Stimulated activated effector memory CD8-positive, alpha-beta T cell treated with anti-CD3 and anti-CD28 coated beads, Interleukin-12 subunit alpha, Interleukin-12 subunit beta, amount 100 ng/mL, for 72 hours (primary cell): Measurements from ENCODE around the gene SNRPA1.

ENCODE experiments used
- ATAC-seq: fragments of 150-1000 bp; cut with Tn5 transposase; 2 replicates; pipeline ENCODE4 v1.10.0; 2021
- DNase-seq, 2 donors: peaks; one replicate each; pipeline ENCODE4 v3.0.0; 2021 to 2022; ENCODE audit warnings: low spot score in 2 of 2
- H3K27ac Mint-ChIP-seq: one replicate; pipeline ENCODE4 v1.8.0; 2022; ENCODE audit warnings: mild to moderate bottlenecking, mixed read lengths
- H3K36me3 Mint-ChIP-seq: one replicate; pipeline ENCODE4 v1.8.0; 2022; ENCODE audit warnings: mild to moderate bottlenecking, mixed read lengths
- H3K4me1 Mint-ChIP-seq: one replicate; pipeline ENCODE4 v1.8.0; 2022; ENCODE audit warnings: mixed read lengths
- H3K4me3 Mint-ChIP-seq: one replicate; pipeline ENCODE4 v1.8.0; 2022; ENCODE audit warnings: mild to moderate bottlenecking, mixed read lengths
- H3K9me3 Mint-ChIP-seq: one replicate; pipeline ENCODE4 v1.8.0; 2022; ENCODE audit warnings: mixed read lengths

SNRPA1 gene

GRCh38 chr15:101264011-101264410 is 31.0 kb downstream of the SNRPA1 start:
- H3K9me3 Mint-ChIP-seq = no peaks in the 10 kb centered on the region
- peaks cover 10% of the 10 kb centered on the region for H3K4me1 Mint-ChIP-seq
- H3K36me3 Mint-ChIP-seq = peaks cover 5% of the 10 kb centered on the region
- ATAC-seq (peak; percentile 19), DNase-seq (no peak)
- H3K27ac Mint-ChIP-seq = peak overlapping the region; percentile 40
- no peak overlapping the region for H3K4me3 Mint-ChIP-seq

- no peak for DNase-seq
- Mint-ChIP-seq H3K36me3 (no peaks in the 10 kb centered on the region), H3K4me3 (no peak overlapping the region), H3K9me3 (no peaks in the 10 kb centered on the region), H3K27ac (no peak overlapping the region), H3K4me1 (peaks cover 6% of the 10 kb centered on the region)
- ATAC-seq = no peak
Measured at GRCh38 chr15:101262551-101262950, 32.5 kb downstream of the SNRPA1 start.

GRCh38 chr15:101258238-101259144 is 36.6 kb downstream of the SNRPA1 start:
- DNase-seq (no peak), ATAC-seq (peak; percentile 62)
- Mint-ChIP-seq H3K4me3 (no peak overlapping the region), H3K27ac (peak overlapping the region; percentile 74), H3K4me1 (peaks cover 27% of the 10 kb centered on the region), H3K9me3 (no peaks in the 10 kb centered on the region), H3K36me3 (no peaks in the 10 kb centered on the region)

GRCh38 chr15:101256757-101257156 is 38.3 kb downstream of the SNRPA1 start:
- Mint-ChIP-seq H3K4me1 (peaks cover 22% of the 10 kb centered on the region), H3K27ac (no peak overlapping the region), H3K9me3 (no peaks in the 10 kb centered on the region), H3K4me3 (no peak overlapping the region), H3K36me3 (peaks cover 12% of the 10 kb centered on the region)
- ATAC-seq = no peak
- DNase-seq = no peak

GRCh38 chr15:101255615-101256241 is 39.3 kb downstream of the SNRPA1 start:
- H3K9me3 Mint-ChIP-seq = no peaks in the 10 kb centered on the region
- H3K36me3 Mint-ChIP-seq = peaks cover 18% of the 10 kb centered on the region
- peak overlapping the region; percentile 26 for H3K27ac Mint-ChIP-seq
- no peak for DNase-seq
- peak overlapping the region; percentile 23 for H3K4me3 Mint-ChIP-seq
- no peak for ATAC-seq
- H3K4me1 Mint-ChIP-seq = peaks cover 22% of the 10 kb centered on the region

- H3K27ac Mint-ChIP-seq = peak overlapping the region; percentile 26
- no peaks in the 10 kb centered on the region for H3K9me3 Mint-ChIP-seq
- peak overlapping the region; percentile 23 for H3K4me3 Mint-ChIP-seq
- DNase-seq = no peak
- no peak for ATAC-seq
- H3K4me1 Mint-ChIP-seq = peaks cover 29% of the 10 kb centered on the region
- peaks cover 25% of the 10 kb centered on the region for H3K36me3 Mint-ChIP-seq
Measured at GRCh38 chr15:101255051-101255395, 40.0 kb downstream of the SNRPA1 start.

- ATAC-seq = no peak
Measured at GRCh38 chr15:101254157-101255050, 40.6 kb downstream of the SNRPA1 start.

GRCh38 chr15:101252836-101253235 is 42.2 kb downstream of the SNRPA1 start:
- peak overlapping the region; percentile 91 for H3K4me3 Mint-ChIP-seq
- H3K9me3 Mint-ChIP-seq = no peaks in the 10 kb centered on the region
- no peak for DNase-seq
- peak overlapping the region; percentile 93 for H3K27ac Mint-ChIP-seq
- H3K36me3 Mint-ChIP-seq = peaks cover 47% of the 10 kb centered on the region
- no peak for ATAC-seq
- H3K4me1 Mint-ChIP-seq = peaks cover 47% of the 10 kb centered on the region

More at GRCh38 chr15:101254157-101255050, 40.6 kb downstream of the SNRPA1 start:
- Mint-ChIP-seq H3K4me3 (peak overlapping the region; percentile 23), H3K4me1 (peaks cover 36% of the 10 kb centered on the region), H3K9me3 (no peaks in the 10 kb centered on the region), H3K27ac (peak overlapping the region; percentile 26), H3K36me3 (peaks cover 31% of the 10 kb centered on the region)
- no peak for DNase-seq

GRCh38 chr15:101251830-101252820 is 42.9 kb downstream of the SNRPA1 start, which contains the start of gene CHSY1:
CHSY1 (minus strand) TSS chr15:101252048; CDS start chr15:101251456, 592 bp downstream.
- Mint-ChIP-seq H3K27ac (peak within 1 kb of the TSS; percentile 93), H3K36me3 (peaks cover 54% of the 10 kb centered on the region), H3K4me3 (peak within 1 kb of the TSS; percentile 91), H3K9me3 (no peaks in the 10 kb centered on the region), H3K4me1 (peaks cover 54% of the 10 kb centered on the region)
- ATAC-seq (peak; percentile 89), DNase-seq (peak; percentile 84 to 95)

GRCh38 chr15:101250873-101251829 is 43.9 kb downstream of the SNRPA1 start:
- Mint-ChIP-seq H3K4me1 (peaks cover 56% of the 10 kb centered on the region), H3K27ac (peak overlapping the region; percentile 93), H3K9me3 (no peaks in the 10 kb centered on the region), H3K4me3 (peak overlapping the region; percentile 91), H3K36me3 (peaks cover 64% of the 10 kb centered on the region)
- DNase-seq = no peak
- peak; percentile 45 for ATAC-seq

- ATAC-seq = no peak
- Mint-ChIP-seq H3K4me1 (peaks cover 56% of the 10 kb centered on the region), H3K4me3 (peak overlapping the region; percentile 67), H3K36me3 (peaks cover 72% of the 10 kb centered on the region), H3K27ac (peak overlapping the region; percentile 83), H3K9me3 (no peaks in the 10 kb centered on the region)
- DNase-seq = no peak
Measured at GRCh38 chr15:101250341-101250831, 44.7 kb downstream of the SNRPA1 start.

- Mint-ChIP-seq H3K4me1 (peaks cover 68% of the 10 kb centered on the region), H3K4me3 (peak overlapping the region; percentile 67), H3K9me3 (no peaks in the 10 kb centered on the region), H3K27ac (peak overlapping the region; percentile 23), H3K36me3 (peaks cover 93% of the 10 kb centered on the region)
- ATAC-seq = no peak
- DNase-seq = no peak
Measured at GRCh38 chr15:101248274-101248673, 46.8 kb downstream of the SNRPA1 start.
